Measurements from ENCODE around the gene LRRN3. TPM values are rescaled to one million over a fixed set of nuclear protein-coding genes. Genes with fewer than 3 reads are reported as not detected.

Gene LRRN3
- total RNA-seq, 8 experiments from 2014 or later = 4.3 to 62.2 (median 28.4) TPM

- in situ Hi-C loops (cut with MboI; ENCODE audit: low pct_unique_long_range_greater_than_20kb in 2 of 9, low sequenced_read_pairs in 9 of 9, unreplicated experiment in 9 of 9) = loop anchor here in 3 of 9 experiments (25.0 kb wide), 2 partner anchors 406 to 656 kb away; no protein-coding TSS in a partner anchor
- WGBS, 10 experiments = 40 to 100% (median 93%) methylated on average over 1 to 4 of the region's 4 CpGs; no CpG with 5 or more reads in 1 of the 10 experiments
- no peak for ATAC-seq (replicated peaks in 6 of 8)
- Histone ChIP-seq H3K27ac (peak overlapping the region in 1 of 2 donors; percentile 2), H3K4me3 (no peak overlapping the region), H3K4me1 (replicated peaks in 1 of 2) (peaks cover 12 to 13% of the 10 kb centered on the region in 2 donors)
Observed at GRCh38 chr7:111081546-111082267, 9.2 kb upstream of the LRRN3 start.

- 15 to 80% (median 49%) methylated on average over 1 to 4 of the region's 4 CpGs for WGBS, 10 experiments
- peak in 5 of 8 experiments; percentile 42 to 99 (median 87) for ATAC-seq (replicated peaks in 6 of 8)
- Histone ChIP-seq H3K4me1 (replicated peaks in 1 of 2) (peaks cover 12 to 13% of the 10 kb centered on the region in 2 donors), H3K4me3 (no peak overlapping the region), H3K27ac (no peak overlapping the region)
- in situ Hi-C loops (cut with MboI; ENCODE audit: low pct_unique_long_range_greater_than_20kb in 2 of 9, low sequenced_read_pairs in 9 of 9, unreplicated experiment in 9 of 9) = loop anchor here in 3 of 9 experiments (25.0 kb wide), 2 partner anchors 405 to 655 kb away; no protein-coding TSS in a partner anchor
Observed at GRCh38 chr7:111082351-111082750, 8.6 kb upstream of the LRRN3 start.

- H3K4me3 ChIP-seq = no peak overlapping the region
- H3K4me1 ChIP-seq (replicated peaks in 1 of 2) = peaks cover 12 to 13% of the 10 kb centered on the region in 2 donors
- H3K27ac ChIP-seq = no peak overlapping the region
- peak in 3 of 8 experiments; percentile 64 to 96 (median 75) for ATAC-seq (replicated peaks in 6 of 8)
- 13 to 90% (median 78%) methylated on average over 1 to 5 of the region's 5 CpGs for WGBS, 10 experiments
- in situ Hi-C loops (cut with MboI; ENCODE audit: low pct_unique_long_range_greater_than_20kb in 2 of 9, low sequenced_read_pairs in 9 of 9, unreplicated experiment in 9 of 9) = loop anchor here in 3 of 9 experiments (25.0 kb wide), 2 partner anchors 404 to 654 kb away; no protein-coding TSS in a partner anchor
Observed at GRCh38 chr7:111083413-111083812, 7.5 kb upstream of the LRRN3 start.

- no peak overlapping the region for H3K4me3 ChIP-seq
- 80 to 100% (median 95%) methylated on average over 1 to 3 of the region's 3 CpGs for WGBS, 10 experiments
- no peak overlapping the region for H3K27ac ChIP-seq
- in situ Hi-C loops (cut with MboI; ENCODE audit: low pct_unique_long_range_greater_than_20kb in 2 of 9, low sequenced_read_pairs in 9 of 9, unreplicated experiment in 9 of 9) = loop anchor here in 3 of 9 experiments (25.0 kb wide), 2 partner anchors 402 to 652 kb away; no protein-coding TSS in a partner anchor
- peaks cover 12 to 13% of the 10 kb centered on the region in 2 donors for H3K4me1 ChIP-seq (replicated peaks in 1 of 2)
- ATAC-seq (replicated peaks in 6 of 8) = no peak
Observed at GRCh38 chr7:111085356-111085755, 5.6 kb upstream of the LRRN3 start.

GRCh38 chr7:111086532-111086931, 4.4 kb upstream of the LRRN3 start:
- WGBS, 10 experiments = 82 to 100% (median 92%) methylated on average over 1 to 2 of the region's 2 CpGs; no CpG with 5 or more reads in 2 of the 10 experiments
- Histone ChIP-seq H3K27ac (no peak overlapping the region), H3K4me3 (no peak overlapping the region), H3K4me1 (replicated peaks in 1 of 2) (peaks cover 12 to 13% of the 10 kb centered on the region in 2 donors)
- ATAC-seq (replicated peaks in 6 of 8) = no peak
- in situ Hi-C loops (cut with MboI; ENCODE audit: low pct_unique_long_range_greater_than_20kb in 2 of 9, low sequenced_read_pairs in 9 of 9, unreplicated experiment in 9 of 9) = loop anchor here in 3 of 9 experiments (25.0 kb wide), 2 partner anchors 401 to 651 kb away; no protein-coding TSS in a partner anchor

GRCh38 chr7:111088328-111088727, 2.6 kb upstream of the LRRN3 start:
- Histone ChIP-seq H3K4me1 (replicated peaks in 1 of 2) (peaks cover 3 to 8% of the 10 kb centered on the region in 2 donors), H3K4me3 (no peak overlapping the region), H3K27ac (no peak overlapping the region)
- in situ Hi-C loops (cut with MboI; ENCODE audit: low pct_unique_long_range_greater_than_20kb in 2 of 9, low sequenced_read_pairs in 9 of 9, unreplicated experiment in 9 of 9) = loop anchor here in 3 of 9 experiments (25.0 kb wide), 2 partner anchors 399 to 649 kb away; no protein-coding TSS in a partner anchor
- no peak for ATAC-seq (replicated peaks in 6 of 8)
- 67 to 100% (median 100%) methylated on average over 1 of the region's 1 CpG; no CpG with 5 or more reads in 1 of the 10 experiments for WGBS, 10 experiments

GRCh38 chr7:111089822-111090426, 1.0 kb upstream of the LRRN3 start:
- 0 to 40% (median 0%) methylated on average over 1 of the region's 1 CpG; no CpG with 5 or more reads in 2 of the 10 experiments for WGBS, 10 experiments
- in situ Hi-C loops (cut with MboI; ENCODE audit: low pct_unique_long_range_greater_than_20kb in 2 of 9, low sequenced_read_pairs in 9 of 9, unreplicated experiment in 9 of 9) = loop anchor here in 3 of 9 experiments (25.0 kb wide), 2 partner anchors 397 to 647 kb away; no protein-coding TSS in a partner anchor
- Histone ChIP-seq H3K4me3 (no peak overlapping the region), H3K27ac (no peak overlapping the region), H3K4me1 (replicated peaks in 1 of 2) (peaks cover 3 to 8% of the 10 kb centered on the region in 2 donors)
- no peak for ATAC-seq (replicated peaks in 6 of 8)

GRCh38 chr7:111091593-111092358, 849 bp downstream of the LRRN3 start:
- in situ Hi-C loops (cut with MboI; ENCODE audit: low pct_unique_long_range_greater_than_20kb in 2 of 9, low sequenced_read_pairs in 9 of 9, unreplicated experiment in 9 of 9) = loop anchor here in 3 of 9 experiments (25.0 kb wide), 2 partner anchors 396 to 646 kb away; no protein-coding TSS in a partner anchor
- H3K4me3 ChIP-seq = peak overlapping the region; percentile 33 to 66 (median 41)
- peak in 5 of 8 experiments; percentile 39 to 59 (median 47) for ATAC-seq (replicated peaks in 6 of 8)
- WGBS, 10 experiments = 3 to 89% (median 30%) methylated on average over 1 to 3 of the region's 3 CpGs; no CpG with 5 or more reads in 1 of the 10 experiments
- H3K27ac ChIP-seq = peak overlapping the region; percentile 39 to 56
- peaks cover 9 to 15% of the 10 kb centered on the region in 2 donors for H3K4me1 ChIP-seq (replicated peaks in 1 of 2)

GRCh38 chr7:111092406-111093236, 1.7 kb downstream of the LRRN3 start:
- Histone ChIP-seq H3K4me1 (replicated peaks in 1 of 2) (peaks cover 12 to 24% of the 10 kb centered on the region in 2 donors), H3K4me3 (peak overlapping the region; percentile 33 to 66 (median 41)), H3K27ac (peak overlapping the region; percentile 39 to 56)
- WGBS, 10 experiments = 0 to 75% (median 29%) methylated on average over 1 to 2 of the region's 2 CpGs; no CpG with 5 or more reads in 1 of the 10 experiments
- in situ Hi-C loops (cut with MboI; ENCODE audit: low pct_unique_long_range_greater_than_20kb in 2 of 9, low sequenced_read_pairs in 9 of 9, unreplicated experiment in 9 of 9) = loop anchor here in 3 of 9 experiments (25.0 kb wide), 2 partner anchors 395 to 645 kb away; no protein-coding TSS in a partner anchor
- ATAC-seq (replicated peaks in 6 of 8) = peak in 5 of 8 experiments; percentile 3 to 30 (median 21)

GRCh38 chr7:111093496-111093895, 2.6 kb downstream of the LRRN3 start:
- H3K27ac ChIP-seq = no peak overlapping the region
- in situ Hi-C loops (cut with MboI; ENCODE audit: low pct_unique_long_range_greater_than_20kb in 2 of 9, low sequenced_read_pairs in 9 of 9, unreplicated experiment in 9 of 9) = loop anchor here in 3 of 9 experiments (25.0 kb wide), 2 partner anchors 394 to 644 kb away; no protein-coding TSS in a partner anchor
- peaks cover 12 to 27% of the 10 kb centered on the region in 2 donors for H3K4me1 ChIP-seq (replicated peaks in 1 of 2)
- no peak for ATAC-seq (replicated peaks in 6 of 8)
- H3K4me3 ChIP-seq = peak overlapping the region; percentile 33 to 66 (median 41)
- WGBS, 10 experiments = 56 to 100% (median 78%) methylated on average over 1 to 4 of the region's 4 CpGs; no CpG with 5 or more reads in 2 of the 10 experiments

- 50 to 100% (median 75%) methylated on average over 1 of the region's 1 CpG; no CpG with 5 or more reads in 5 of the 10 experiments for WGBS, 10 experiments
- ATAC-seq (replicated peaks in 6 of 8) = no peak
- Histone ChIP-seq H3K4me3 (peak overlapping the region; percentile 3 to 66 (median 41)), H3K27ac (no peak overlapping the region), H3K4me1 (replicated peaks in 1 of 2) (peaks cover 12 to 30% of the 10 kb centered on the region in 2 donors)
- in situ Hi-C loops (cut with MboI; ENCODE audit: low pct_unique_long_range_greater_than_20kb in 2 of 9, low sequenced_read_pairs in 9 of 9, unreplicated experiment in 9 of 9) = loop anchor here in 3 of 9 experiments (25.0 kb wide), 2 partner anchors 393 to 643 kb away; no protein-coding TSS in a partner anchor
Observed at GRCh38 chr7:111094419-111094818, 3.5 kb downstream of the LRRN3 start.

All from motor neuron (in vitro differentiated cells).